ENCODE results near the gene PARP9.

- TF ChIP-seq, protein P1, sequence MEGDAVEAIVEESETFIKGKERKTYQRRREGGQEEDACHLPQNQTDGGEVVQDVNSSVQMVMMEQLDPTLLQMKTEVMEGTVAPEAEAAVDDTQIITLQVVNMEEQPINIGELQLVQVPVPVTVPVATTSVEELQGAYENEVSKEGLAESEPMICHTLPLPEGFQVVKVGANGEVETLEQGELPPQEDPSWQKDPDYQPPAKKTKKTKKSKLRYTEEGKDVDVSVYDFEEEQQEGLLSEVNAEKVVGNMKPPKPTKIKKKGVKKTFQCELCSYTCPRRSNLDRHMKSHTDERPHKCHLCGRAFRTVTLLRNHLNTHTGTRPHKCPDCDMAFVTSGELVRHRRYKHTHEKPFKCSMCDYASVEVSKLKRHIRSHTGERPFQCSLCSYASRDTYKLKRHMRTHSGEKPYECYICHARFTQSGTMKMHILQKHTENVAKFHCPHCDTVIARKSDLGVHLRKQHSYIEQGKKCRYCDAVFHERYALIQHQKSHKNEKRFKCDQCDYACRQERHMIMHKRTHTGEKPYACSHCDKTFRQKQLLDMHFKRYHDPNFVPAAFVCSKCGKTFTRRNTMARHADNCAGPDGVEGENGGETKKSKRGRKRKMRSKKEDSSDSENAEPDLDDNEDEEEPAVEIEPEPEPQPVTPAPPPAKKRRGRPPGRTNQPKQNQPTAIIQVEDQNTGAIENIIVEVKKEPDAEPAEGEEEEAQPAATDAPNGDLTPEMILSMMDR (conservative IDR thresholded peaks at IDR 0.05; ENCODE audit: low read depth, low read length): no peak
- TF ChIP-seq POLR2A (IDR thresholded peaks at IDR 0.05; ENCODE audit: low read depth, low read length): no peak
These were observed 42.2 kb upstream of the PARP9 start for GRCh38 chr3:122606330-122606729.

Measured in IMR-90 (cell line).